ENCODE results near the gene KCNF1. TPM values are rescaled to one million over a fixed set of nuclear protein-coding genes. Genes with fewer than 3 reads are reported as not detected.

Gene KCNF1
- total RNA-seq, 1 experiment from 2014 or later, result 3.2 TPM

DNA sequence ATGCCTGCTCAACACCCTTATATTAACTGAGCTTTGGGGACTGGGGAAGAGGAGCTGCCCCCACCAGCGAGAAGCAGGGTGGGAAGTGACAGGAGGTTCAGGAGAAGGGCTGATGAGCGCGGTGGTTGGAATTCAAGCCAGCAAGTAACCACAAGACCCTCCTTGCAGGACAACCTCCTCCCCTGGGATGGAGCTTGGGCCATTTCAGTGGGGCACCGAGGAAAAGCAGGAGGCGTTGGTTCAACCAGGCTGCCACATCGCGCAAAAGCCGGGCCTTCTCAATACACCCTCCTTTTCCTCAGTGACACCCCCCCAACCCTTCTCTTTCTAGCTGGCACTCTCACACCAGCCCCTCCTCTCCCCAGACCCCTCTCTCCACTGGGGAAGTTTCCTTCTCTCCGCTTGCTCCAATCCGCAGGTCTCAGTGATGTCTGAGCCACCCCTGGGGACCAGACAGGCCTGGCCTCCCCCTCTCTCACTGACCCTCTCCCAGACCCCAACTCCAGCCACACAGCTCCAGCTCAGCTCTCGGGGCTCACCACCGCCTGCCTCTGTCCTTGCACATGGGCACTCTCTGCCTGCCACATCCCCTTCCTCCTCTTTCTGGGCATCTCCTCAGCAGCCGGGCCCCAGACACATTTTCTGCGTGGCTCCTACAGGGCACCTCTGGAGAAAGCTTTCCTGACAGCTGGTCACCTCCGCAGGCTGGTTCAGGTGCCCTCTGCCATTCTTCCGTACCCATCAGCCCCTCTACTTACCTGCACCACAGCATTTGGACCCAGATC, 44.5 kb downstream of the KCNF1 start:
- no peak overlapping the region for H3K56ac ChIP-seq (ENCODE audit: insufficient read length, low read depth, low read length)
- no peaks in the 10 kb centered on the region for H4K20me1 ChIP-seq (ENCODE audit: control insufficient read depth, insufficient read depth, insufficient read length)
- no peak overlapping the region for H3T11ph ChIP-seq (ENCODE audit: low read length)
- H4K8ac ChIP-seq (replicated peaks; ENCODE audit: insufficient read length, low read depth, low read length), result no peak overlapping the region
- H3K79me1 ChIP-seq (ENCODE audit: insufficient read depth, low read depth, low read length, poor library complexity, severe bottlenecking), result no peaks in the 10 kb centered on the region
- H3K18ac ChIP-seq (ENCODE audit: insufficient read length, low read depth, low read length), result no peak overlapping the region
- H3K9ac ChIP-seq (ENCODE audit: extremely low read depth, insufficient read length, low read length), result no peak overlapping the region
- H3K27me3 Mint-ChIP-seq (ENCODE audit: low read depth), result peaks cover 4% of the 10 kb centered on the region
- H3K9me3 Mint-ChIP-seq, result peaks cover 11 to 13% of the 10 kb centered on the region in 2 experiments
- no peak overlapping the region for H2AK5ac ChIP-seq (ENCODE audit: insufficient read length, low read length)
- H3K9me3 ChIP-seq (ENCODE audit: control insufficient read depth, low read depth, low read length), result no peaks in the 10 kb centered on the region
- no peak for DNase-seq
- no peaks in the 10 kb centered on the region for H3K27me3 ChIP-seq (ENCODE audit: insufficient read depth, low read length)
- H3K4me1 Mint-ChIP-seq, result peaks cover 9 to 16% of the 10 kb centered on the region in 2 experiments
- no peaks in the 10 kb centered on the region for H3K23me2 ChIP-seq (ENCODE audit: insufficient read length, low read depth, low read length, poor library complexity, severe bottlenecking)
- no peaks in the 10 kb centered on the region for H3K79me2 ChIP-seq (ENCODE audit: insufficient read depth, low read length)
- no peak overlapping the region for H2AFZ ChIP-seq (ENCODE audit: low read length)
- H4K91ac ChIP-seq (ENCODE audit: insufficient read length, low read depth, low read length), result no peak overlapping the region
- H3K4ac ChIP-seq (ENCODE audit: low read depth, low read length), result no peak overlapping the region
- H2BK12ac ChIP-seq (ENCODE audit: insufficient read length, low read depth, low read length), result no peak overlapping the region
- peaks cover 6 to 10% (median 6%) of the 10 kb centered on the region in 3 experiments for H3K36me3 Mint-ChIP-seq (ENCODE audit: insufficient read depth in 1 of 3, low read depth in 3 of 3)
- H3K4me3 Mint-ChIP-seq, result no peak overlapping the region
- no CpG with 5 or more reads among the region's 16 CpGs for WGBS (ENCODE audit: extremely low coverage, insufficient read length, low lambda C conversion rate)
- H4K5ac ChIP-seq (ENCODE audit: insufficient read length, low read depth, low read length), result no peak overlapping the region
- no peak overlapping the region for H2BK5ac ChIP-seq (ENCODE audit: insufficient read length, low read length)
- no peak overlapping the region for H3K23ac ChIP-seq (ENCODE audit: insufficient read length, low read depth, low read length)
- H2BK120ac ChIP-seq (ENCODE audit: low read depth, low read length, poor library complexity, severe bottlenecking), result no peak overlapping the region
- H3K4me2 ChIP-seq (ENCODE audit: insufficient read depth, insufficient read length, low read length), result no peak overlapping the region
- no peak overlapping the region for H3K27ac ChIP-seq (ENCODE audit: insufficient read length, low read depth, low read length)
- no peak overlapping the region for H2BK15ac ChIP-seq (ENCODE audit: low read depth, low read length)
- peak overlapping the region in 1 of 3 experiments; percentile 82; a peak in 2 of 7 replicates for H3K27ac Mint-ChIP-seq
- no peak overlapping the region for H2BK20ac ChIP-seq (ENCODE audit: low read depth, low read length, poor library complexity, severe bottlenecking)
- H3K4me1 ChIP-seq (ENCODE audit: insufficient read depth, low read length), result no peaks in the 10 kb centered on the region
- TF ChIP-seq, protein P1, sequence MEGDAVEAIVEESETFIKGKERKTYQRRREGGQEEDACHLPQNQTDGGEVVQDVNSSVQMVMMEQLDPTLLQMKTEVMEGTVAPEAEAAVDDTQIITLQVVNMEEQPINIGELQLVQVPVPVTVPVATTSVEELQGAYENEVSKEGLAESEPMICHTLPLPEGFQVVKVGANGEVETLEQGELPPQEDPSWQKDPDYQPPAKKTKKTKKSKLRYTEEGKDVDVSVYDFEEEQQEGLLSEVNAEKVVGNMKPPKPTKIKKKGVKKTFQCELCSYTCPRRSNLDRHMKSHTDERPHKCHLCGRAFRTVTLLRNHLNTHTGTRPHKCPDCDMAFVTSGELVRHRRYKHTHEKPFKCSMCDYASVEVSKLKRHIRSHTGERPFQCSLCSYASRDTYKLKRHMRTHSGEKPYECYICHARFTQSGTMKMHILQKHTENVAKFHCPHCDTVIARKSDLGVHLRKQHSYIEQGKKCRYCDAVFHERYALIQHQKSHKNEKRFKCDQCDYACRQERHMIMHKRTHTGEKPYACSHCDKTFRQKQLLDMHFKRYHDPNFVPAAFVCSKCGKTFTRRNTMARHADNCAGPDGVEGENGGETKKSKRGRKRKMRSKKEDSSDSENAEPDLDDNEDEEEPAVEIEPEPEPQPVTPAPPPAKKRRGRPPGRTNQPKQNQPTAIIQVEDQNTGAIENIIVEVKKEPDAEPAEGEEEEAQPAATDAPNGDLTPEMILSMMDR (conservative IDR thresholded peaks at IDR 0.05), result no peak
- no peak overlapping the region for H3K14ac ChIP-seq (ENCODE audit: insufficient read depth, low read length)

All from H9 (cell line).